HG03066 (cell line): Measurements from ENCODE around the gene MUC6.
"Not testable (repeated sequence)": the region's sequence is repeated elsewhere in the genome, so short reads cannot be mapped to it uniquely, and the experiment has no call there.

Experiments used
- ATAC-seq: cut with Tn5 transposase; IDR thresholded peaks from one replicate; pipeline ENCODE4 v1.9.1; 2021; ENCODE audit warnings: low read depth; ENCODE audit not compliant: unreplicated experiment

The MUC6 gene

DNA sequence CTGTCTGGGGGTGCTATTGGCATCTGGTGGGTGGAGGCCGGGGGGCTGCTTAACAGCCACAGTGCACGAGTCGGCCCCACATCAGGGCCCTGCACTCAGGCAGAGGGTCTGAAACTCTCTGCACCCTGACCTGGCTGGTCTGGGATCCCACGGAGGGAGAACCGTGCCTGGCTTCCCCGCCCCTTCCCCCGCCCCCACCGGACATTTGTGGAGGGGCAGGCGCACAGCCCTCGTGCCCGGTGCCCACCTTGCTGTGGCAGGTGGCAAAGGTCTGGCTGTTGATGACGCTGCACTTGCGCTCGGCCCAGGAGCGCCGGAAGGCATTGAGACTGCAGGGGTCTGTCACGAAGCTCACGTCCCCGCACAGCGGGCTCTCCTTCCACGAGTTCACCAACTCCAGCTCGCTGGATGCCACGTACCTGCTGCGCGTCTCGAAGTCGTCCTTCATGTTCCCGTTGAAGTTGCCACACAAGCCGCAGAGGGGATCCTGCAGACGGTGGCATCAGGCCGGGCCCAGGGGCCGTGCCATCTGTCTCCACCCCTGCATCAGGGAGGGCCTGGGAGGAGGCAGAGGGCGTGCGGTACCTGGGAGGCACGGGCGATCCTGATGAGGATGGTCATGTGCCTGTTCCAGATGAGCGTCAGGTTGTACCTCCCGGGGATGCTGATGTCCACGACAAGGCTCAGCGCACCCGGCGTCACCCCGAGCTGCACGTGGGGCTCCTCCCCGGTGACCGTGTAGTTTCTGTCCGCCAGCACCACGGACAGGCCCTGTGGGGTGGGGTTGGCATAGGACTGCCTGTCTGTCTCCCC, 11.7 kb downstream of the MUC6 start:
- no peak for ATAC-seq

DNA sequence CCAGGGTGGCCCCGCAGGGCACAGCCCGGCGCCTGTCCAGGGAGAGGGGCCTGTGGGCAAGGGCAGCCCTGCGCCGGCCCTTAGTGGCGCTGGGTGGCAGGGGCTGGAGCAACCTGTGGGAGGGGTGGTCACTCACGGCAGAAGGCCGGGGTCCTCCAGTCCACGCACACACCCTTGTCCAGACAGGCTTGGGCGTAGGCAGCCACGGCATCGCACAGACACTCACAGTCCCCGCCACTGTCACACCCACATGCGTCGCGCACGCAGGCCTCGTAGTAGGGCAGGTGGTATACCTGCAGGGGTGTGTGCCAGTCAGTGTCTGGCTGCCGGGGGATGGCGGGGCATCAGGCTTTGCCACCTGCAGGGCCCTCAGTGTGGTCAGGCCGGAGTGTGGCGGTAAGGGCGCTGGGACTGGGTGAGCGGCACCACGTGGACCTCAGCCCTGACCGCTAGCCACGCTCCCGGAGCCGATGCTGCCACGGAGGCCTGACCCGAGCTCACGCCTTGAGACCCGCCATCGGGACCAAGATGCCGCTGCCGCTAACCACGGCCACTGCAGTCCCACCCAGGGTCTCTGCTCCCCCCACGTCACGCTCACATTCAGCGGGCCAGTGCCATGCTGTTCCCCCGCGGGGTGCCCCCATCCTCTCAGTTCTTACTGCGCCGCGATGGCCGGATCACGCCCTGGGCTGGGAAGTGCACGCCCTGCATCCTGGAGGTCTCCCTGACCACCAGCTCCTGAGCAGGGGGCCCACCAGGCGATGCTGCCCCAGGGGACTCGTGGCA, 12.5 kb downstream of the MUC6 start:
- no peak for ATAC-seq

GRCh38 chr11:1022908-1023810, 13.4 kb downstream of the MUC6 start:
- no peak for ATAC-seq

- ATAC-seq = no peak
These were observed 14.1 kb downstream of the MUC6 start for GRCh38 chr11:1022411-1022810.

DNA sequence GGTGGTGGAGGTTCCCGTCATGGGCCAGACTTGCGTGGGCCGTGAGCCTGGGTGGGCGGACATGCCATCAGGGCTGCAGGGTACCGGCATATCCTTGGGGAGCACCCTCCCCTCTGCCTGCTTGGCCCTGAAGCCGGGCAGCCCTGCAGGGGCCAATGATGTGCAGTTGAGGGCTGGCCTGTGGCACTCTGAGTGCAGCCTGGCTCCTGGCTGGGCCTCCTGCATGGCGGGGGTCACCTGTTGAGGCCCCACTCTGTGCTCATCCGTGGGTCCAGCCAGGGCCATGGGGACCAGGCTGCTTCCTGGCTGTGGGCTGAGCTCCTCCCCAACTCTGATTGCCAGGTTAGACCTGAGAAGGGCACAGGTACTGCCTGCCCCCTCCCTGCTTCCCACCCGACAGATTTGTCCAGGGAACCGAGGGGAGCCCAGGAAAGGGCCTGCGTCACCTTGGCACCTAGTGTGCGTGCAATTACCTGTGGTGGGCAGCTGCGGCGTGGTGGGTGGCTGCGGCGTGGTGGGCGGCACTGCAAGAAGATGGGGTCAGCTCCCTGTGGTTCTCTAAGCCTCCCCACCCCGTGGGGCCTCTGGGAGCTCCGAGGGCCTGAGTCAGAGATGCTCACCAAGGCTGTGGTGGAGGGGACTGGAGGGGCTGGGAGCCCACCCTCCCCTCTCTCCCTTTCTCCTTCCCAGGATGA, 16.2 kb downstream of the MUC6 start:
- no peak for ATAC-seq

- ATAC-seq = no peak
These were observed 17.1 kb downstream of the MUC6 start for GRCh38 chr11:1019321-1019910.

GRCh38 chr11:1018091-1018490, 18.4 kb downstream of the MUC6 start:
- ATAC-seq = no peak

DNA sequence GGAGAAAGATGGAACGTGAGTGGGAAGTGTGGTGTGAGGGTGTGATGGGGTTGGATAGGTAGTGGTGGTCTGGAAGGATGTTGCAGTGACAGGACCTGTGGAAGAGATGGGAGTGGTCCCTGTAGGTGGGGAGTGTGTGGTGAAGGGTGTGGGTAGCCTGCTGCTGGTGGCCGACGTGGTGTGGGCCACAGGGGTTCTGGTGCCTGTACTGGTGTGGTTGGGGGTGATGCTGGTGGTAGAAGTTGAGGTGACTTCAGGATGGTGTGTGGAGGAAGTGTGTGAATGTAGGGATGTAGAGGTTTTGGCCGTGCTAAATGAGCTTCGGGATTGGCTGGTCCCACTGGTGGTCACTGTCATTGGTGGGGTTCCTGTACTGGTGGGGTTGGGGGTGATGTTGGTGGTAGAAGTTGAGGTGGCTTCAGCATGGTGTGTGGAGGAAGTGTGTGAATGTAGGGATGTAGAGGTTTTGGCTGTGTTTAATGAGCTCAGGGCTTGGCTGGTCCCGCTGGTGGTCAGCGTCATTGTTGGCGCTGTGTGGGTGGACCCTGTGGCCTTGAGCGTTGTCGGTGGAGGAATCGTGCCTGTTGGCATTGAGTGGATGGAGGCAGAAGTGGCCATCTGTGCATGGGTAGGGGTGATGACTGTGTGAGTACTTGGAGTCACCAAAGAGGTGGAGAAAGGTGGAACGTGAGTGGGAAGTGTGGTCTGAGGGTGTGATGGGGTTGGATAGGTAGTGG, 19.1 kb downstream of the MUC6 start:
- no peak for ATAC-seq

GRCh38 chr11:1016610-1017126, 19.9 kb downstream of the MUC6 start:
- ATAC-seq = not testable (repeated sequence)

DNA sequence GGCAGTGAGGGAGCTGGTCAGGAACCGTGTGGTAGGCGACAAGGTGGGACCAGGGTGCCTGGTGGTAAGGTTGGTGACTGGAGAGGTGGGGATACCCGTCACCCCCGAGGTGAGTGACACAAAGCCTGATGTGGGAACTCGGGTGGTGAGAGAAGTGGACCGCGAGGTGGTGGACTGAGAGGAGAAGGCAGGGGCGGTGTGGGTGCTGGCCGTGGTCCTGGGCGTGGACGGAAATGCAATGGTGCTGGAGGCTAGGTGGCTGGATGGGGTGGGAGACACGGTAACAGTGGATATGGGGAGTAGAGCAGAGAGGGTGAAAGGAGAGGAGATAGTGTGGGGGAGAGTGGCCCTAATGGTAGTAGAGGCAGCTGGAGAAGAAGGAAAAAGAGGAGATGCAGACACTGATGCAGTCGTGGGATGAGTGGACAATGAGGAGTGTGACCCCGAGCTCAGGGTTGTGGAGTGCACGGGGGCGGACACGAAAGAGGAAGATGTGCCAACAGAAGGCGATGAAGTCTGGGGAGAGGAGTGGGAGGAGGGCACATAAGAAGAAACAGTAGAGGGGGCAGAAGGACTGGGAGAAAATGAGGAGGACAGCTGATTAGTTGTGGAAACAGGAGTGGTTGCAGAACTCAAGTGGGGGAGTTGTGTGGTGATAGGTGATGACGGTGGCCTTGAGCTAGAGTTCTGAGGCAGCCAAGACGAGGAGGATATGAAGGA, 20.5 kb downstream of the MUC6 start:
- ATAC-seq = no peak

DNA sequence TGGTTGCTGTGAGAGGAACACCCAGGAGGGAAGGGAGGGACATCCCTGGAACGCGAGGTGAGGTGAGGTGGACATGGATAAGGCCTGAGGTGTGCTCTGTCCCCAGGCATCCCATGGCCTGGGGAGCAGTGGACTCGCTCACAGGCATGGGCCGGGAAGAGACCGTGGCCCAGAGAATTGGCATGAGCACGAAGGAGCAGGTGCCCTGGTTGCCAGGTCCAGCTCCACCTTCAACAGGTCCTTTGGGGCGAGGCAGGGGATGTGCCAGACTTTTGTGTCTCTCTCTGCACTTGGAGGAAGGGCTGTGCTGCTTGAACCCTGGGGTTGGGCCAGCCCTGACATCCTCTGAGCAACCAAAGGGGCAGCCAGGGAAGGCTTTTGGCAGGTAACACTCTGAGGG, 21.5 kb downstream of the MUC6 start:
- no peak for ATAC-seq

GRCh38 chr11:1014276-1014675, 22.2 kb downstream of the MUC6 start:
- no peak for ATAC-seq

DNA sequence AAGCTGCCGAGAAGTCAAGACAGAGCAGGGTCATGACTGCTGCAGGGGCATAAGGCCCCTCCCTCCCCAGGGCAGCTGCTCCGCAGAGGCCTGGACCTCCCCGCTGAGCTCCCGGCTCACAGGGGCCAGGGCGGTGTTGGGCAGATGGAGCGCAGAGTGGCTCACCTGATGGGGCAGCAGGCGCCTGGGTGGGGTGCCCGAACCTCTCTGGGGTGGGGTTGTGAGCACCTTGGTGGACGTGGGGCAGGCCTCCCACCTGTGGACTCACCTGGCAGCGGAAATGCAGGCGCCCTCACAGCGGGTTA, 22.9 kb downstream of the MUC6 start:
- ATAC-seq = no peak

DNA sequence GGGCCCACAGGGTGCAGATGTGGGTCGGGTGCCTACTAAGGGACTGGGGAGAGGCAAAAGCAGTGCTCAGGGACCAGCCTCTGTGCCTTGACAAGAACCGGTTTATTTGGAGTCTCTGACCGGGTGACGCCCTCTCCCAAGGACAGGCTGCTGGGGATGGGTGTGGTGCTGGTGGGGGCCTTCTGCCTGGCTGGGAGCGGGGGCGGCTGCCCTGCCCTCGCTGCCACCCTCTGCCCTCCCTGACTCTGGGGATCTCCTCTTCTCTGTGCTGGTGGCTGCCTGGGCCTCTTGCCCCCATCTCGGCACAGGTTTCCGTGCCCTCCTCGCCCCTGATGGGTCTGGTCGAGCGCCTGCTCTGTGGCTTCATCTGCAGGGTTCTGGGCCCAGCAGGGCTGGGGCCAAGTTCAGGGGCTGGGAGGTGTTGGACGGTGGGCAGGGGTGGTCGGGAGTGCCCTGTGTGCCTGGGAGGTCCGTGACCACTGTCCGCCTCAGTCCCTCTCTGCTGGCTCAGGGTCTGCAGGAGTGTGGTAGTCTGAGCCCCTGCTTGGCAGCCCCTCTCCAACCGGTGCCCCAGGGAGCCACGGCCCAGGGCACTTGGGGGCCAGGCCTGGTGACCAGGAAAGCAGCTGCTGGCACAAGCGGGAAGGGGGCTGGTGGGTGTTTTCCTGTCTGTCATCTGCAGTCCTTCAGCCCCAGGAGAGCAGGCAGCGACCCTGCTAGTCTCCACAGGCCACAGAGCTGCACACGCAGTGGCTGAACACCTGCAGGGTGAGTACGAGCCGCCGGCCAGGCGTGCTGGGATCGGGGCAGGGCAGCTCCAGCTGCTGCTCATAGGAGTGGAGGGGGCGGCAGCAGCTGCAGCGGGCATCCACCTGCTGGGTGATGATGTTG, 23.5 kb downstream of the MUC6 start:
- ATAC-seq = no peak

GRCh38 chr11:1012291-1012690, 24.2 kb downstream of the MUC6 start:
- no peak for ATAC-seq

DNA sequence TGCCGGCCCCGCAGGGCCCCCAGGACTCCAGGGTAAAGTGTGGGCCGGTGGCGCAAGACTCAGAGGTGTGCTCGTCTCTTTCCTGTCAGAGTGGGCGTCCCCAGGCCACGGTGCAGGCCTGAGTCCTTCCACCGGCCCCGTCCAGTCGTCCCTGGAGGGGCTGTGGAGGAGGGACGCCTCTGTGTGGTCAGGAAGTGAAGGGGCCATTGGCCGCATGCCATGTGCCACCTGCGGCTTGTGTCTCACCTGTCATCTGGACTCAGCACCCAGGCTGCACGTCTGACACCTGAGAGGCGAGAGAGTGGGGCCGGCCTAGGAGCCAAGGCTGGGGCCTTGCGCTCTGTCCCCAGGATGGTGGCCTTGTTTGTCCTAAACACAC, 25.2 kb downstream of the MUC6 start:
- ATAC-seq = no peak

GRCh38 chr11:1010551-1011319, 25.8 kb downstream of the MUC6 start:
- ATAC-seq = no peak
